ENCODE measurements around the gene KDM6A.
"Not testable (repeated sequence)": the region's sequence is repeated elsewhere in the genome, so short reads cannot be mapped to it uniquely, and the experiment has no call there.

KDM6A gene

GRCh38 chrX:44970709-44971108 lies 97.7 kb downstream of the KDM6A start:
- DNase-seq = no peak

GRCh38 chrX:44971674-44972073 lies 98.7 kb downstream of the KDM6A start:
- no peak for DNase-seq

- DNase-seq = no peak
Observed at GRCh38 chrX:44972132-44972531, 99.1 kb downstream of the KDM6A start.

GRCh38 chrX:44973420-44973932 lies 100.5 kb downstream of the KDM6A start:
- no peak for DNase-seq

- no peak for DNase-seq
Observed at GRCh38 chrX:44974451-44974850, 101.5 kb downstream of the KDM6A start.

GRCh38 chrX:44975666-44976263 lies 102.8 kb downstream of the KDM6A start:
- no peak for DNase-seq

GRCh38 chrX:44978976-44979375 lies 106.0 kb downstream of the KDM6A start:
- no peak for DNase-seq

GRCh38 chrX:44980403-44980802 lies 107.4 kb downstream of the KDM6A start:
- DNase-seq = no peak

- no peak for DNase-seq
Observed at GRCh38 chrX:44980883-44981282, 107.9 kb downstream of the KDM6A start.

- no peak for DNase-seq
Observed at GRCh38 chrX:44989995-44990770, 117.2 kb downstream of the KDM6A start.

GRCh38 chrX:44992775-44993174 lies 119.8 kb downstream of the KDM6A start:
- DNase-seq = no peak

- no peak for DNase-seq
Observed at GRCh38 chrX:44996277-44996676, 123.3 kb downstream of the KDM6A start.

GRCh38 chrX:44997282-44997812 lies 124.4 kb downstream of the KDM6A start:
- peak; percentile 19 for DNase-seq

GRCh38 chrX:44997888-44998287 lies 124.9 kb downstream of the KDM6A start:
- DNase-seq = no peak

- peak; percentile 17 for DNase-seq
Observed at GRCh38 chrX:44999237-44999636, 126.2 kb downstream of the KDM6A start.

- not testable (repeated sequence) for DNase-seq
Observed at GRCh38 chrX:44999872-45000271, 126.9 kb downstream of the KDM6A start.

- DNase-seq = no peak
Observed at GRCh38 chrX:45001048-45001447, 128.1 kb downstream of the KDM6A start.

- DNase-seq = no peak
Observed at GRCh38 chrX:45003085-45003484, 130.1 kb downstream of the KDM6A start.

GRCh38 chrX:45006002-45006800 lies 133.2 kb downstream of the KDM6A start:
- DNase-seq = no peak

GRCh38 chrX:45007598-45007997 lies 134.6 kb downstream of the KDM6A start:
- no peak for DNase-seq

- no peak for DNase-seq
Observed at GRCh38 chrX:45009371-45010000, 136.5 kb downstream of the KDM6A start.

- no peak for DNase-seq
Observed at GRCh38 chrX:45011131-45011530, 138.1 kb downstream of the KDM6A start.

GRCh38 chrX:45011597-45011996 lies 138.6 kb downstream of the KDM6A start:
- DNase-seq = no peak
